GM21515 (cell line): ENCODE results near the gene HTT.

ENCODE experiments used
- ATAC-seq: cut with Tn5 transposase; IDR thresholded peaks from one replicate; pipeline ENCODE4 v1.9.1; 2021; ENCODE audit not compliant: unreplicated experiment

The HTT gene

GRCh38 chr4:3074078-3074845 is at the start of gene HTT, which contains the start of gene HTT-AS:
Gene HTT (plus strand): TSS chr4:3074681. CDS start chr4:3074826, 145 bp downstream.
Gene HTT-AS (minus strand): TSS chr4:3074538.
- ATAC-seq: peak; percentile 67

GRCh38 chr4:3025881-3026280 is 48.6 kb upstream of the HTT start:
- ATAC-seq: no peak

- no peak for ATAC-seq
Observed at GRCh38 chr4:3026540-3026939, 47.9 kb upstream of the HTT start.

- ATAC-seq: no peak
Observed at GRCh38 chr4:3029464-3029863, 45.0 kb upstream of the HTT start.

- no peak for ATAC-seq
Observed at GRCh38 chr4:3030566-3031356, 43.7 kb upstream of the HTT start.

GRCh38 chr4:3031357-3032082 is 43.0 kb upstream of the HTT start:
- no peak for ATAC-seq

GRCh38 chr4:3034231-3034630 is 40.2 kb upstream of the HTT start:
- ATAC-seq: no peak

- ATAC-seq: no peak
Observed at GRCh38 chr4:3035249-3035648, 39.2 kb upstream of the HTT start.

- ATAC-seq: no peak
Observed at GRCh38 chr4:3035674-3036073, 38.8 kb upstream of the HTT start.

GRCh38 chr4:3036131-3036952 is 38.1 kb upstream of the HTT start:
- ATAC-seq: no peak

- ATAC-seq: no peak
Observed at GRCh38 chr4:3037957-3038461, 36.5 kb upstream of the HTT start.

- ATAC-seq: no peak
Observed at GRCh38 chr4:3039706-3040366, 34.6 kb upstream of the HTT start.

GRCh38 chr4:3040452-3041191 is 33.9 kb upstream of the HTT start:
- peak; percentile 41 for ATAC-seq

- no peak for ATAC-seq
Observed at GRCh38 chr4:3041192-3042142, 33.0 kb upstream of the HTT start.

- no peak for ATAC-seq
Observed at GRCh38 chr4:3042226-3042625, 32.3 kb upstream of the HTT start.

- ATAC-seq: no peak
Observed at GRCh38 chr4:3043282-3044020, 31.0 kb upstream of the HTT start.
